Stimulated activated CD8-positive, alpha-beta memory T cell treated with anti-CD3 and anti-CD28 coated beads, Interleukin-4, amount 100 ng/mL, for 1 hour (primary cell): ENCODE measurements around the gene TTLL8.

Experiments used
- DNase-seq, 2 donors: peaks; one replicate each; pipeline ENCODE4 v3.0.0-alpha.2; 2020; ENCODE audit warnings: low read depth in 2 of 2, low spot score in 1 of 2

The TTLL8 gene

GRCh38 chr22:50022171-50022819, 35.8 kb downstream of the TTLL8 start:
- no peak for DNase-seq

- DNase-seq: no peak
Measured at GRCh38 chr22:50020606-50021005, 37.5 kb downstream of the TTLL8 start.

- DNase-seq: no peak
Measured at GRCh38 chr22:50019316-50019715, 38.8 kb downstream of the TTLL8 start.

- no peak for DNase-seq
Measured at GRCh38 chr22:50018608-50019285, 39.4 kb downstream of the TTLL8 start.

- no peak for DNase-seq
Measured at GRCh38 chr22:50017701-50018224, 40.3 kb downstream of the TTLL8 start.

- no peak for DNase-seq
Measured at GRCh38 chr22:50016988-50017700, 41.0 kb downstream of the TTLL8 start.

GRCh38 chr22:50016308-50016987, 41.6 kb downstream of the TTLL8 start:
- DNase-seq: no peak

- DNase-seq: no peak
Measured at GRCh38 chr22:50015451-50016307, 42.4 kb downstream of the TTLL8 start.

- no peak for DNase-seq
Measured at GRCh38 chr22:50014655-50015401, 43.3 kb downstream of the TTLL8 start.

- DNase-seq: no peak
Measured at GRCh38 chr22:50014053-50014501, 44.0 kb downstream of the TTLL8 start.

GRCh38 chr22:50012211-50013181, 45.6 kb downstream of the TTLL8 start, which contains the start of gene IL17REL:
Gene IL17REL, minus strand, starts transcription at chr22:50012765. Its CDS starts 119 bp downstream, at chr22:50012646.
- no peak for DNase-seq

- DNase-seq: no peak
Measured at GRCh38 chr22:50011447-50012210, 46.5 kb downstream of the TTLL8 start.

- DNase-seq: peak in 1 of 2 donors; percentile 37
Measured at GRCh38 chr22:50010676-50011446, 47.2 kb downstream of the TTLL8 start.

GRCh38 chr22:50009765-50010675, 48.1 kb downstream of the TTLL8 start:
- no peak for DNase-seq

GRCh38 chr22:50009251-50009650, 48.8 kb downstream of the TTLL8 start:
- no peak for DNase-seq
